ENCODE results near the gene DOLPP1. TPM values are rescaled to one million over a fixed set of nuclear protein-coding genes. Genes with fewer than 3 reads are reported as not detected.

DOLPP1 gene
- total RNA-seq = 20.8 TPM

DNA sequence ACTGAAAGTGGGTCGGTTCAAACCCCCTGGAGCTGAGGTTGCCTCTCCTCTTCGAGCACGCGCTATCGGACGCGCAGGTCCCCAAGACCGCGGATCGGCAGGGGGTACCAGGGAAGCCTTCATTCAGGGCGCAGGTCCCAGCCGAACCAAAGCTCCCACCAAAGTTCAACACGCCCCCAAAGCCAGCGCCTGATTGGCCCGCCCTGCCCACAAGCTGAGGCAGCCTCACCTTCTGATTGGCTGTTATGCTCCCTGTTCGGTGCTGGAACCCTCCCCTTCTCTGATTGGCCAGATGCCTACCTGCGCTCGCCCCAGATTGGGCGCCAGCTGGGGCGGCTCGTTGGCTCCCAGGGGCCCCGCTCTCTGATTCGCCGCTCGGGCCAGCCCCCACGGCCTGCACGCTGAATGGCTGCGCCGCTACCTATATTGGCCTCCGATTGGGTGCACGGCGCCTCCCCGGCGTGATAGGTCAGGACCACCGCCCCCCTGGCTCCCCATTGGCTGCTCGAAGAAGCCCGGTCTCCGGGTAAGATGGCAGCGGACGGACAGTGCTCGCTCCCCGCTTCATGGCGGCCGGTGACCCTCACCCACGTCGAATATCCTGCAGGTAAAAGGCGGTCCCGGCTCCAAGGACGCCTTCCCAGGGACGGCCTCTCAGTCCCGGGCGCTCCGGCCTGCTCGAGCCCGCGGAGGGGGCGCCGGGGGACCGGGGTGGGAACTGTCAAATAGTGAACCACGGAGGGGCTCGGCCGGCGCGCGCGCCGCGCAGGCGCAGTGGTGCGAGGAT is at the start of gene DOLPP1:
Gene DOLPP1 (plus strand): TSS at position 511 of the 787 bp plus-strand sequence. CDS start 21 bp downstream, at position 532.

GRCh38 chr9:129036241-129036922 is 44.5 kb upstream of the DOLPP1 start, which contains the start of gene MIGA2:
Gene MIGA2 (plus strand): TSS chr9:129036626. CDS start chr9:129040595, 3,969 bp downstream.

GRCh38 chr9:129110740-129111527 is 30.0 kb downstream of the DOLPP1 start, which contains the start of the genes CRAT and PTPA:
Gene CRAT (minus strand): TSS chr9:129110793. CDS start chr9:129110509, 284 bp downstream.
Gene PTPA (plus strand): TSS chr9:129111415. CDS start chr9:129111601, 186 bp downstream.

Other genes starting within 250 kb of the DOLPP1 start
- 9.0 TPM for gene KYAT1, start 199.2 kb upstream of the DOLPP1 start, total RNA-seq
- gene LRRC8A, start 199.0 kb upstream of the DOLPP1 start, total RNA-seq = 30.9 TPM
- 2.1 TPM for gene PHYHD1, start 160.1 kb upstream of the DOLPP1 start, total RNA-seq
- gene DOLK, start 133.5 kb upstream of the DOLPP1 start, total RNA-seq = 20.5 TPM
- 33.4 TPM for gene NUP188, start 133.4 kb upstream of the DOLPP1 start, total RNA-seq
- gene SH3GLB2, start 52.8 kb upstream of the DOLPP1 start, total RNA-seq = 66.4 TPM
- 23.8 TPM for gene MIGA2, start 44.5 kb upstream of the DOLPP1 start, total RNA-seq
- gene CRAT, start 29.7 kb downstream of the DOLPP1 start, total RNA-seq = 31.1 TPM
- gene PTPA, start 30.3 kb downstream of the DOLPP1 start, total RNA-seq = 67.6 TPM
- gene IER5L, start 97.2 kb downstream of the DOLPP1 start, total RNA-seq = 8.5 TPM

All from diencephalon (tissue), 1 donor.